Measurements from ENCODE around the gene LATS1.
"Not testable (repeated sequence)": the region's sequence is repeated elsewhere in the genome, so short reads cannot be mapped to it uniquely, and the experiment has no call there.

Gene LATS1

GRCh38 chr6:149727793-149728498 is 10.0 kb upstream of the LATS1 start:
- no peak for DNase-seq

DNA sequence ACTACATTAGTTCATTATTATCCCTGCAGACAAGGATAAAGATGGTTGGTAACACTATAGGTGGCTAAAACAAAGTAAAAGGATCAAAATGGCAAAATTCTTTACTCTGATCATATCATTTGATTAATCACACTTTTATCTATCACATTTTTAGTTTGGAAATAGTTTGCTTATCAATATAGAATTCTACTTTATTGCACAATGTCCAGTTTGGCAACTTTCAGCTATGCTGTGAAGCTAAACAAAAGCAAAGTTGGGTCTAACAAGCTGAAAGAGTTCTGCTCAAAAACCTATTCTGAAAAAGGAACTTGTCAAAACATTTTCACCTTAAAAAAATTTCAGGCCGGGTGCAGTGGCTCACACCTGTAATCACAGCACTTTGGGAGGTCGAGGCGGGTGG is 7.9 kb upstream of the LATS1 start:
- no peak for DNase-seq

- DNase-seq = peak; percentile 31
Observed at GRCh38 chr6:149723771-149724417, 6.0 kb upstream of the LATS1 start.

- DNase-seq = no peak
Observed at GRCh38 chr6:149723262-149723661, 5.4 kb upstream of the LATS1 start.

- no peak for DNase-seq
Observed at GRCh38 chr6:149719531-149719930, 1.6 kb upstream of the LATS1 start.

DNA sequence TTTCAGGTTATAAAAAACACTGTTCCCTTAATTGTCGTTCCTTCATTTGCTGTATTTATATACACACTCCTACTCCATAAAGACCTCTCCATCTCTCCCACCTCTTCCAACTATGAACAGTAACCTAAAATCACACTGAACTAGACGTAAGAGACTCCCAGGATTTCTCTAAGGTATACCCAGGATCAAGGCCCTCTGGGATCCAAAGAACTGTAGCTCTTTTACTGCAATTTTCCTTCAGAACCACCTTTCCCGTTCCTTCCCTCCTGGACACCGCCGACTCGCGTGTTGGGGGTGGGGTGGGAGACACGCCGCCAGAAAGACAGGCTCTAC is 680 bp downstream of the LATS1 start:
- DNase-seq = no peak

GRCh38 chr6:149716181-149716963 is 1.5 kb downstream of the LATS1 start:
- no peak for DNase-seq

DNA sequence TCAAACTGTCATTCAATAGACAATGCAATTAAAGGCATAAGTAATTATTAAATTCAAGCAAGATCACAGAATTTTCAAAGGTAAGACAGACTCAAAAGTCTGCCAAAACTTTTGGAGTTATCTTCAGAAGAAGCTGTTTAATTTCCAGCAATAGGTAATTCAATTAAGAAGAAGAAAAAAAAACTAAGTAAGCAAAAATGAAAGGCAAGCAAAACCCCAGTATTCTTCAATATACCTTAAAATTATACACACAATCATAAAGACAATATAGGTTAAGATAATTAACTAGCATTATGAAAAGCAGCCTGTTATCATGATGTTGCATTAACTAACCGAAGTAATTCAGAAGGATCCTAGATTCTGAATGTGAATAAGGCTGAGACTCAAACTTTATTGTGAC is 3.5 kb downstream of the LATS1 start:
- DNase-seq = no peak

DNA sequence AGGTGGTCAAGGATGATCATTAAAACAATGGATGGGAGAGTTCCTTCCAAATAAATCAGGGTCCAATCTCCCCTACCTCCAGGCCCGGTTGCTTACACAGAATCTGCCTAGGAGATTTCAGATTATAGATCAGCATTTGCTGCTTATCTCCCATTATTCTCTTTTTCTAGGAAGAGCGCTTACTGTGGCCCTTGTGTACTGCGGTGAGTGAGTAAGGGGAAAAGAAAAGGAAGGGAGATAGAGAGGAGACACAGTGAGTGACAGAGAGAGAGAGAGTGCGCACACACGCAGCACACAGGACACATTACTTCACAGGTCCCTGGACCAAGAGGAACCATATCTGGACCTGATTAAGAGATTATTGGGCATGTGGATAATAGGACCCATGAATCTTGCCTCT is 6.2 kb downstream of the LATS1 start:
- DNase-seq = no peak

- no peak for DNase-seq
Observed at GRCh38 chr6:149701714-149702113, 16.2 kb downstream of the LATS1 start.

GRCh38 chr6:149699150-149699549 is 18.8 kb downstream of the LATS1 start:
- no peak for DNase-seq

- DNase-seq = no peak
Observed at GRCh38 chr6:149698175-149698574, 19.7 kb downstream of the LATS1 start.

GRCh38 chr6:149696901-149697300 is 21.0 kb downstream of the LATS1 start:
- no peak for DNase-seq

- no peak for DNase-seq
Observed at GRCh38 chr6:149694921-149695320, 23.0 kb downstream of the LATS1 start.

DNA sequence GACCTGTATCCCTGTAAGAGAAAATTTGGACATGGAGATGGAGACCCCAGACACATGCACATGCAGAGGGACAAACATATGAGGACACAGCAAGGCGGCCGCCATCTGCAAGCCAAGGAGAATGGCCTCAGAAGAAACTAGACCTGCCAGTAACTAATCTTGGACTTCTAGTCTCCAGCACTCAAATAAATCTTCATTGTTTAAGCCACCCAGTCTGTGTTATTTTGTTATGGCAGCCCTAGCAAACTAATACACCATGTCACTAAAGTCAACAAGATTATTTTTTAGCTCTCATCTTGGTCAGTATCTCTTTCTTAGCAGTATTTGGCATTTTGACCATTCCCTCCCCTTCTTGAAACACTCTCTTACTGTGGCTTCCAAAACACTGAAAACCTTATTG is 26.7 kb downstream of the LATS1 start:
- no peak for DNase-seq

DNA sequence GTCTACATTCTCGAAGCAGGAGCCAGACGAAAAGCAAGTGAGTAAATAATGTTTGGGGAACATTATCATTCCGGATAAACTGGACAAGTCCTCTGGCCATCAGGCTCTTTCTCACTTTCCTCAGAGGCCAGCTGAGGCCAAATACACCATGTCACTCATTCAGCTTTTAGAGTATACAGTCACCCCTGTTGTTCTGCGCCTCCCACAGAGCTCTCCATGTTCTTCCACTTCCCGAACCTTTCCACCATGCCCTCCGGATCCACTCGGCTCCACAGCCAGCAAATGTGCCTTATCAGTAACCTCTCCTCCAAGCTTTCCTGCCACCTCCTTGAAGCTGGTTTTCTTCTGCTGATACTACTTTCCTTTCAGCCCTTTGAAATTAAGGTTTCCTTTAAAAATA is 31.7 kb downstream of the LATS1 start:
- no peak for DNase-seq

DNA sequence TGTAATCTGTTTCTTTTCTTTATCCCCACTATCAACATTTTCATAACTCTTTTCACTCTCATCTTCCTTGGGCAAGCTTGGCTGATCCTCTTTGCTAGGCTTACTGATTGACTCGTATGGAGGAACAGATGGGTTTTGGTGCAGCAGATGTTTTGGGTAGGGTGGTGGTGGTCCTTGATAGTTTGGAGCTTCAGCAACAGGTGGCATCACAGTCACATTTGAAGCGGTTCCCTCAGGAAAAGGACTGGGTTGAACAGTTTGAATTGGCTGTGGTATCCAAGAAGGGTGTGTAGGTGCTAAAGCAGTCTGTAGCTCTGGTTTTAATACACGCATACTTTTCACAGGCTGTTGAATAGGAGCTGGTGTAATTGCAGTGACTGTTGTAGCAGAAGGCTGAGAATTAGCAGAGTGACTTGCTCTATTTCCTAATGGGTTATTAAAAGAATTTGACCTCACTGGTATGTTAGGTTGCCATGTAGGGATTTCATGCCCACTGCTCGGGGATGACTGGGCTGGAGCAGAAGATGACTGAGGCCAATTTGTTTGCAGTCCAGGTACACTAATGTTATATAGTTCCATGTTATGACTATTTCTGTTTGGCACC is 34.5 kb downstream of the LATS1 start:
- DNase-seq = no peak

DNA sequence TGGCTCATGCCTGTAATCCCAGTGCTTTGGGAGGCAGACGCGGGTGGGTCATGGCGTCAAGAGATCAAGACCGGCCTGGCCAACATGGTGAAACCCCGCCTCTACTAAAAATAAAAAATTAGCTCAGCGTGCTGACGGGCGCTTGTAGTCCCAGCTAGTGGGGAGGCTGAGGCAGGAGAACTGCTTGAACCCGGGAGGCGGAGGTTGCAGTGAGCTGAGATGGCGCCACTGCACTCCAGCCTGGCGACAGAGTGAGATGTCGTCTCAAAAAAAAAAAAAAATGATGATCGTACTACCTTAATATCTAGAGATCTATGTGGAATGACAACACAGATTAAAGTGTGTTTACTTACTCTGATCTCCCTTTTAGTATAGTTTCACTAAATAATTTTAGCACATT is 36.1 kb downstream of the LATS1 start:
- not testable (repeated sequence) for DNase-seq

GRCh38 chr6:149681209-149681608 is 36.7 kb downstream of the LATS1 start:
- DNase-seq = no peak

DNA sequence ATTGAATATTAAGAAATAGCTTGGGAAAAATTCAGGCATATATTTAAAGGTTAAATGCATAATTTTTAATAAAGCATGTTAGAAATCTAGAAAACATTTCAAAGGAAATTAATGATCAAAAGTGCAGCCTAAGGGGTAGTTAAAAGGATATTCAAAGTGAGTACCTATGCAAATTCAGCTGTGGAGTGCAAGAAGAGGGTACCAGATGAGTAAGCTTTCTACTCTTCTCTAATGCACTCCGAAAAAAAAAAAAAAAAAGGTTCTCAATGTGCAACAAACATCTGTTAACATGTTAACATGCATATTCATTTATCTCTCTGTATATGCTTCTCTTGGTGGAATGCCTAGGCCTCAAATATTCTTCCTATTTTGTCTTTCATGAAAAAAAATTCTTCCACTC is 37.4 kb downstream of the LATS1 start:
- DNase-seq = no peak

- DNase-seq = not testable (repeated sequence)
Observed at GRCh38 chr6:149672265-149672664, 45.6 kb downstream of the LATS1 start.

GRCh38 chr6:149660028-149660427 is 57.9 kb downstream of the LATS1 start:
- DNase-seq = no peak

DNA sequence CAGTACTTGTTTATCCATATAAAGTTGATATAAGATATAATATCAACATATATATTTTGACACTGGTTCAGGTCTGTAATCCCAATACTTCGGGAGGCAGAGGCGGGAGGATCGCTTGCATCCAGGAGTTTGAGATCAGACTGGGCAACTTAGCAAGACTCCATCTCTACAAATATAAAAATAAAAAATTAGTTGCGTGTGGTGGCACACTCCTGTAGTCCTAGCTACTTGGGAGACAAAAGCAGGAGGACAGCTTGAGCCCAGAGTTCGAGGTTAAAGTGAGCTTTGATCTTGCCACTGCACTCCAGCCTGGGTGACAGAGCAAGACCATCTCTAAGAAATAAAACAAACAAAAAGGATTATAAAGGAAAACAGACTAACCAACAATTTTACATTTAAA is 60.5 kb downstream of the LATS1 start:
- DNase-seq = no peak

GRCh38 chr6:149651056-149651455 is 66.8 kb downstream of the LATS1 start:
- DNase-seq = no peak
